NB4 (cell line): ENCODE measurements around the gene COL23A1.

Source experiments
- DNase-seq: peaks from one replicate; pipeline ENCODE4 v3.0.0; 2010; ENCODE audit warnings: low read depth
- H3K4me3 ChIP-seq: one replicate; pipeline ENCODE4 v1.5.1; 2011; ENCODE audit warnings: mild to moderate bottlenecking, low read depth, low read length, moderate library complexity
- CTCF ChIP-seq: IDR thresholded peaks from one replicate; pipeline ENCODE4 v1.5.1; 2012; ENCODE audit warnings: low read depth, low read length
- MAX ChIP-seq: IDR thresholded peaks from 2 replicates; pipeline ENCODE4 v1.6.1; 2011; ENCODE audit warnings: low read depth, low read length
- MYC ChIP-seq: IDR thresholded peaks from 2 replicates; pipeline ENCODE4 v1.6.1; 2011; ENCODE audit warnings: low read depth, low read length
- POLR2A ChIP-seq: IDR thresholded peaks from 2 replicates; pipeline ENCODE4 v1.6.1; 2011; ENCODE audit warnings: mild to moderate bottlenecking; ENCODE audit not compliant: insufficient read length; ENCODE audit errors: extremely low read depth

COL23A1 gene

GRCh38 chr5:178387856-178388190 lies 202.4 kb downstream of the COL23A1 start:
- DNase-seq: no peak
- H3K4me3 ChIP-seq: no peak overlapping the region
- TF ChIP-seq POLR2A (no peak), MYC (no peak), MAX (no peak), CTCF (no peak)

- TF ChIP-seq CTCF (no peak), MYC (no peak), MAX (no peak), POLR2A (no peak)
- DNase-seq: no peak
- no peak overlapping the region for H3K4me3 ChIP-seq
Measured at GRCh38 chr5:178387061-178387855, 202.9 kb downstream of the COL23A1 start.

GRCh38 chr5:178386336-178386931 lies 203.8 kb downstream of the COL23A1 start:
- no peak for TF ChIP-seq POLR2A
- TF ChIP-seq CTCF: no peak
- no peak for TF ChIP-seq MYC
- no peak for TF ChIP-seq MAX
- H3K4me3 ChIP-seq: no peak overlapping the region
- no peak for DNase-seq

GRCh38 chr5:178385496-178385890 lies 204.7 kb downstream of the COL23A1 start:
- peak; percentile 55 for DNase-seq
- H3K4me3 ChIP-seq: no peak overlapping the region
- TF ChIP-seq POLR2A (no peak), MAX (no peak), MYC (no peak), CTCF (no peak)

GRCh38 chr5:178384816-178385495 lies 205.2 kb downstream of the COL23A1 start:
- TF ChIP-seq CTCF: no peak
- TF ChIP-seq MAX: no peak
- TF ChIP-seq POLR2A: no peak
- TF ChIP-seq MYC: no peak
- no peak overlapping the region for H3K4me3 ChIP-seq
- no peak for DNase-seq
